ENCODE results near the gene MESP2. TPM values are rescaled to one million over a fixed set of nuclear protein-coding genes. Genes with fewer than 3 reads are reported as not detected.
"Not testable (repeated sequence)": the region's sequence is repeated elsewhere in the genome, so short reads cannot be mapped to it uniquely, and the experiment has no call there.

MESP2 gene
- total and polyA plus RNA-seq, 9 of the 15 experiments (the other 6 are each of a cell fraction or from before 2014, with no cell fraction given) = 0.08 to 0.82 (median 0.37) TPM

- H2AFZ ChIP-seq (ENCODE audit: low read depth, low read length); H3K79me2 ChIP-seq (ENCODE audit: control insufficient read depth, insufficient read depth, low read length); BruUV-seq (replicated peaks); DNase-seq (ENCODE audit: extremely low read depth in 1 of 4, low spot score in 3 of 4); H3K4me3 ChIP-seq; CTCF ChIA-PET (ENCODE audit: low intra/inter-chr PET ratio); H3K27me3 ChIP-seq (ENCODE audit: control insufficient read depth in 2 of 2, insufficient read depth in 2 of 2, low read length in 2 of 2); H3K9me1 ChIP-seq (ENCODE audit: control insufficient read depth, insufficient read depth, low read length); H3K9ac ChIP-seq (ENCODE audit: insufficient read depth in 1 of 2, low read depth in 2 of 2, low read length in 2 of 2); H4K20me1 ChIP-seq (replicated peaks; ENCODE audit: control insufficient read depth, insufficient read depth, low read length); FAIRE-seq; intact Hi-C loops (cut with micrococcal nuclease); H3K4me2 ChIP-seq (ENCODE audit: insufficient read depth, low read length); ATAC-seq; H3K9me3 ChIP-seq (replicated peaks; ENCODE audit: control insufficient read depth, insufficient read depth, low read depth, low read length); H3K27ac ChIP-seq (ENCODE audit: extremely low read depth, low read depth, low read length); H3K36me3 ChIP-seq (ENCODE audit: control insufficient read depth, insufficient read depth, low read length); POLR2A ChIA-PET: not testable (repeated sequence)
- in situ Hi-C loops (cut with MboI) = loop anchor here (10.0 kb wide), 1 partner anchor 446 kb away; the partner anchor contains the start of genes CIB1 and GDPGP1
- H3K4me1 ChIP-seq (replicated peaks in 1 of 2; ENCODE audit: control insufficient read depth in 2 of 2, insufficient read depth in 2 of 2, low read length in 2 of 2) = peaks cover 5 to 25% of the 10 kb centered on the region in 2 experiments
- 58% methylated on average over 4 of the region's 4 CpGs for WGBS (ENCODE audit: insufficient coverage, low coverage, missing lambda C conversion rate)
Measured at GRCh38 chr15:89788585-89788984, 12.5 kb downstream of the MESP2 start.

- CTCF ChIA-PET (ENCODE audit: low intra/inter-chr PET ratio) = no interaction called here
- no peaks in the 10 kb centered on the region for H3K9me1 ChIP-seq (ENCODE audit: control insufficient read depth, insufficient read depth, low read length)
- peak overlapping the region in 1 of 2 experiments; percentile 24; a peak in 1 of 4 replicates for H3K9ac ChIP-seq (ENCODE audit: insufficient read depth in 1 of 2, low read depth in 2 of 2, low read length in 2 of 2)
- H2AFZ ChIP-seq (ENCODE audit: low read depth, low read length) = no peak overlapping the region
- DNase-seq (ENCODE audit: extremely low read depth in 1 of 4, low spot score in 3 of 4) (no peak), ATAC-seq (no peak), FAIRE-seq (no peak)
- no peaks in the 10 kb centered on the region for H3K79me2 ChIP-seq (ENCODE audit: control insufficient read depth, insufficient read depth, low read length)
- in situ Hi-C loops (cut with MboI) = no loop called here
- no peaks in the 10 kb centered on the region for H3K27me3 ChIP-seq (ENCODE audit: control insufficient read depth in 2 of 2, insufficient read depth in 2 of 2, low read length in 2 of 2)
- POLR2A ChIA-PET = no interaction called here
- H4K20me1 ChIP-seq (replicated peaks; ENCODE audit: control insufficient read depth, insufficient read depth, low read length) = no peaks in the 10 kb centered on the region
- intact Hi-C loops (cut with micrococcal nuclease) = no loop called here
- 51% methylated on average over 9 of the region's 10 CpGs for WGBS (ENCODE audit: insufficient coverage, low coverage, missing lambda C conversion rate)
- H3K36me3 ChIP-seq (ENCODE audit: control insufficient read depth, insufficient read depth, low read length) = no peaks in the 10 kb centered on the region
- no peak overlapping the region for H3K27ac ChIP-seq (ENCODE audit: extremely low read depth, low read depth, low read length)
- no peak overlapping the region for H3K4me3 ChIP-seq
- no peak overlapping the region for H3K4me2 ChIP-seq (ENCODE audit: insufficient read depth, low read length)
- BruUV-seq (replicated peaks) = no TSS peak
- H3K9me3 ChIP-seq (replicated peaks; ENCODE audit: control insufficient read depth, insufficient read depth, low read depth, low read length) = no peaks in the 10 kb centered on the region; the same call in 1 of the 2 replicates
- peaks cover 0 to 9% of the 10 kb centered on the region in 2 experiments; a peak in 2 of 5 replicates for H3K4me1 ChIP-seq (replicated peaks in 1 of 2; ENCODE audit: control insufficient read depth in 2 of 2, insufficient read depth in 2 of 2, low read length in 2 of 2)
- TF ChIP-seq CHD7 (IDR thresholded peaks at IDR 0.05; ENCODE audit: low read depth, low read length) = no peak
- TF ChIP-seq GTF2B (IDR thresholded peaks at IDR 0.05; ENCODE audit: extremely low read depth, insufficient read length) = no peak
- no peak for TF ChIP-seq MEIS2 (IDR thresholded peaks at IDR 0.05; ENCODE audit: partially characterized antibody)
Measured at GRCh38 chr15:89790206-89790605, 14.1 kb downstream of the MESP2 start.
